Measurements from ENCODE around the gene RLN1.

DNA sequence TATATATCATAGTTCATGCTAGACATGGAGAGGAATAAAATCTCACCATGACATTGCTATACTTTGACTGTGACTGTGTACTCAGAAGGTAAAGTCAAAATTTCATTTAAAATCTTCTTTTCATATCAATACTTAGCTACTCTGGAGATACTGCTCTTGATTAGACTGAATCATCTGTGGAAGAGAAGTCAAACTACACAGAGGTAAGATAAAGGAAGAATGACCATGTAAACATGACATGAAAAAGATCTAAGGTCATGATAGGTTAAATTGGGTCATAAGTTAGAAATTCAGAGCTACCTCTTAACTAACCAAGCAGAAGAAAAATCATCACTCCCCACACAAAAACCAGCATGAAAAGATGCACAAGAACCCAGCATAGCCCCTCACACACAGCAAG is 44.8 kb upstream of the RLN1 start:
- TF ChIP-seq, protein P1, sequence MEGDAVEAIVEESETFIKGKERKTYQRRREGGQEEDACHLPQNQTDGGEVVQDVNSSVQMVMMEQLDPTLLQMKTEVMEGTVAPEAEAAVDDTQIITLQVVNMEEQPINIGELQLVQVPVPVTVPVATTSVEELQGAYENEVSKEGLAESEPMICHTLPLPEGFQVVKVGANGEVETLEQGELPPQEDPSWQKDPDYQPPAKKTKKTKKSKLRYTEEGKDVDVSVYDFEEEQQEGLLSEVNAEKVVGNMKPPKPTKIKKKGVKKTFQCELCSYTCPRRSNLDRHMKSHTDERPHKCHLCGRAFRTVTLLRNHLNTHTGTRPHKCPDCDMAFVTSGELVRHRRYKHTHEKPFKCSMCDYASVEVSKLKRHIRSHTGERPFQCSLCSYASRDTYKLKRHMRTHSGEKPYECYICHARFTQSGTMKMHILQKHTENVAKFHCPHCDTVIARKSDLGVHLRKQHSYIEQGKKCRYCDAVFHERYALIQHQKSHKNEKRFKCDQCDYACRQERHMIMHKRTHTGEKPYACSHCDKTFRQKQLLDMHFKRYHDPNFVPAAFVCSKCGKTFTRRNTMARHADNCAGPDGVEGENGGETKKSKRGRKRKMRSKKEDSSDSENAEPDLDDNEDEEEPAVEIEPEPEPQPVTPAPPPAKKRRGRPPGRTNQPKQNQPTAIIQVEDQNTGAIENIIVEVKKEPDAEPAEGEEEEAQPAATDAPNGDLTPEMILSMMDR (IDR thresholded peaks at IDR 0.05) = no peak
- no peak for TF ChIP-seq POLR2A (IDR thresholded peaks at IDR 0.05)
